GM12878 (cell line): Measurements from ENCODE around the gene ZSWIM5. TPM values are rescaled to one million over a fixed set of nuclear protein-coding genes. Genes with fewer than 3 reads are reported as not detected.

Experiments
- ATAC-seq: fragments of 200-7000 bp; cut with Tn5 transposase; 3 replicates; pipeline ENCODE4 v1.9.1; 2020; ENCODE audit warnings: mild to moderate bottlenecking, moderate library complexity
- BruUV-seq: library from RNA; stranded (reverse); fragments of 400-500 nt; replicated peaks from 2 replicates; lab custom pipeline; 2021; lab: Mats Ljungman, UMichigan
- CTCF ChIA-PET: fragments of 300-600 bp; sonication (Branson Sonifier 250); formaldehyde crosslinking; extraction: SDS; loops from one replicate; lab custom pipeline; 2021; ENCODE audit warnings: inconsistent platforms; lab: Yijun Ruan, JAX
- POLR2A ChIA-PET: fragments of 350-600 bp; formaldehyde crosslinking; extraction: SDS; loops from one replicate; lab custom pipeline; 2021; ENCODE audit warnings: inconsistent platforms; lab: Charles Lee
- RAD21 ChIA-PET: fragments of 300-600 bp; sonication (Branson Sonifier 250); formaldehyde crosslinking; loops from one replicate; lab custom pipeline; 2023; ENCODE audit warnings: antibody characterized with exemption; ENCODE audit not compliant: unreplicated experiment; lab: Charles Lee
- SMC1A ChIA-PET: fragments of 300-600 bp; sonication (Branson Sonifier 250); formaldehyde crosslinking; loops from one replicate; lab custom pipeline; 2023; ENCODE audit not compliant: unreplicated experiment, uncharacterized antibody; lab: Charles Lee
- DNase-seq: peaks from one replicate; pipeline ENCODE4 v3.0.0-alpha.2; 2011; ENCODE audit warnings: low read depth, low spot score
- FAIRE-seq: peaks from 3 replicates; lab custom pipeline; 2011; peaks lifted over from hg19 to GRCh38; lab: Jason Lieb, UNC
- H2AFZ ChIP-seq: 2 replicates; pipeline ENCODE4 v1.6.0; 2011; ENCODE audit warnings: low read depth, low read length, control low read depth; ENCODE audit not compliant: control insufficient read depth
- H3K27ac ChIP-seq: 2 replicates; pipeline ENCODE4 v1.5.1; 2011; ENCODE audit warnings: control low read depth; ENCODE audit not compliant: control insufficient read depth, insufficient read depth
- H3K27me3 ChIP-seq, 2 experiments: replicated peaks in 1 of 2; 2 replicates each; pipeline versions ENCODE4 v1.6.0 to v1.6.1; 2011; ENCODE audit warnings: low read length in 1 of 2; ENCODE audit not compliant: control insufficient read depth in 2 of 2, insufficient read depth in 2 of 2
- H3K36me3 ChIP-seq, 2 experiments: 2 replicates each; pipeline ENCODE4 v1.5.1; 2011; ENCODE audit warnings: low read length in 1 of 2; ENCODE audit not compliant: control insufficient read depth in 2 of 2, insufficient read depth in 2 of 2
- H3K4me1 ChIP-seq: 2 replicates; pipeline ENCODE4 v1.6.1; 2011; ENCODE audit warnings: mild to moderate bottlenecking, low read length, moderate library complexity, mixed read lengths; ENCODE audit not compliant: control insufficient read depth, insufficient read depth
- H3K4me2 ChIP-seq: 2 replicates; pipeline ENCODE4 v1.6.0; 2011; ENCODE audit warnings: control low read depth; ENCODE audit not compliant: control insufficient read depth, insufficient read depth
- H3K4me3 ChIP-seq: fragments of 200-600 bp; sonication (generic); 2 replicates; pipeline ENCODE4 v1.5.1; 2016
- H3K79me2 ChIP-seq: 2 replicates; pipeline ENCODE4 v1.6.0; 2011; ENCODE audit warnings: low read length; ENCODE audit not compliant: control insufficient read depth, insufficient read depth
- H3K9ac ChIP-seq: 2 replicates; pipeline ENCODE4 v1.8.0; 2011; ENCODE audit warnings: low read length, control low read depth, mixed read lengths; ENCODE audit not compliant: control insufficient read depth, insufficient read depth
- H3K9me3 ChIP-seq: replicated peaks from 3 replicates; pipeline ENCODE4 v1.5.1; 2011; ENCODE audit warnings: mild to moderate bottlenecking, low read length; ENCODE audit not compliant: control insufficient read depth, insufficient read depth
- H4K20me1 ChIP-seq: 2 replicates; pipeline ENCODE4 v1.6.0; 2011; ENCODE audit not compliant: control insufficient read depth, insufficient read depth
- CREB1 ChIP-seq: IDR thresholded peaks from 2 replicates; pipeline ENCODE4 v1.6.1; 2012; ENCODE audit warnings: low read depth, mild to moderate bottlenecking, inconsistent platforms
- CREM ChIP-seq: IDR thresholded peaks from 2 replicates; pipeline ENCODE4 v1.6.1; 2014; ENCODE audit warnings: antibody characterized with exemption, low read depth
- EZH2 ChIP-seq: IDR thresholded peaks from 2 replicates; pipeline ENCODE4 v1.6.1; 2012; ENCODE audit warnings: low read depth, mild to moderate bottlenecking, control low read depth, inconsistent platforms, low read length, borderline replicate concordance; ENCODE audit not compliant: control insufficient read depth
- FOXM1 ChIP-seq: IDR thresholded peaks from 2 replicates; pipeline ENCODE4 v1.6.1; 2012; ENCODE audit warnings: low read depth, mild to moderate bottlenecking, inconsistent platforms, low read length, moderate library complexity
- IRF5 ChIP-seq: fragments of 450-650 bp; IDR thresholded peaks from 2 replicates; pipeline ENCODE4 v1.6.1; 2017; ENCODE audit warnings: borderline replicate concordance
- MYC ChIP-seq: IDR thresholded peaks from 2 replicates; pipeline ENCODE4 v1.6.1; 2011; ENCODE audit warnings: mild to moderate bottlenecking, low read length, moderate library complexity, inconsistent platforms; ENCODE audit not compliant: insufficient read depth, insufficient replicate concordance, insufficient read length, severe bottlenecking
- NBN ChIP-seq: fragments of 450-650 bp; IDR thresholded peaks from 2 replicates; pipeline ENCODE4 v1.6.1; 2016
- NFYB ChIP-seq: IDR thresholded peaks from 2 replicates; pipeline ENCODE4 v1.6.1; 2011; ENCODE audit warnings: low read depth, mild to moderate bottlenecking, low read length, improper control_type of control experiment, moderate library complexity; ENCODE audit not compliant: insufficient read depth
- NR2C2 ChIP-seq: IDR thresholded peaks from 2 replicates; pipeline ENCODE4 v1.6.1; 2011; ENCODE audit warnings: borderline replicate concordance, low read depth; ENCODE audit not compliant: control insufficient read depth, insufficient read length
- PKNOX1 ChIP-seq: fragments of 450-650 bp; IDR thresholded peaks from 2 replicates; pipeline ENCODE4 v1.6.1; 2016; ENCODE audit warnings: mild to moderate bottlenecking
- RELB ChIP-seq: fragments of 450-650 bp; IDR thresholded peaks from 2 replicates; pipeline ENCODE4 v1.6.1; 2017; ENCODE audit warnings: low read depth, mild to moderate bottlenecking, moderate library complexity
- SP1 ChIP-seq: IDR thresholded peaks from one replicate; pipeline ENCODE4 v1.6.1; 2011; ENCODE audit warnings: low read depth, low read length
- STAT3 ChIP-seq: IDR thresholded peaks from 2 replicates; pipeline ENCODE4 v1.6.1; 2011; ENCODE audit warnings: low read depth, low read length, improper control_type of control experiment
- ZSCAN29 ChIP-seq: fragments of 450-650 bp; IDR thresholded peaks from 2 replicates; pipeline ENCODE4 v1.6.1; 2017; ENCODE audit warnings: mild to moderate bottlenecking, moderate library complexity
- ZZZ3 ChIP-seq: IDR thresholded peaks from 2 replicates; pipeline ENCODE4 v1.6.1; 2011; ENCODE audit warnings: low read depth; ENCODE audit not compliant: control insufficient read depth, insufficient read length
- WGBS: methylation state at CpG from one replicate; pipeline ENCODE4 v1.1.6; 2016; ENCODE audit warnings: low lambda C conversion rate; ENCODE audit not compliant: insufficient replicate concordance, insufficient coverage; ENCODE audit errors: missing lambda C conversion rate; 5-methylcytosine and 5-hydroxymethylcytosine counted together
- in situ Hi-C: fragments of 300-500 bp; cut with MboI; formaldehyde crosslinking; loops from 9 replicates; pipeline ENCODE4 v1.14.3; 2018; ENCODE audit warnings: mixed read lengths
- intact Hi-C: fragments of 100-400 bp; cut with micrococcal nuclease; formaldehyde crosslinking; loops from one replicate; pipeline ENCODE4 v1.14.2; 2022; ENCODE audit not compliant: unreplicated experiment
- polyA plus RNA-seq, 11 experiments: library from polyadenylated mRNA; depleted of rRNA in 4 of 11; unstranded in 6 of 11; stranded (reverse) in 5 of 11; fragments of >200 nt; fragmentation: Nextera tagmentation in 4 of 11; fragmentation: Illumina TruSeq in 1 of 11; extraction: Ambion mirVana in 4 of 11; extraction: Trizol in 1 of 11; gene quantifications; 1 replicate in 1 of 11; 2 replicates in 10 of 11; pipeline versions ENCODE4 v1.2.1 to v1.2.3, GENCODE V29; 2011 to 2016; ENCODE audit warnings: inconsistent platforms in 2 of 11, missing spikeins in 2 of 11, low read depth in 1 of 11
- total RNA-seq, 4 experiments: library from RNA; depleted of rRNA in 3 of 4; stranded (reverse); fragments of >200 nt in 3 of 4; fragmentation: Illumina TruSeq in 1 of 4; extraction: Trizol in 1 of 4; gene quantifications; 2 replicates each; pipeline versions ENCODE4 v1.2.1 to v1.2.3, GENCODE V29; 2013 to 2021

The ZSWIM5 gene
- total and polyA plus RNA-seq, 10 of the 15 experiments (the other 5 are each of a cell fraction or from before 2014, with no cell fraction given) = 0.07 to 0.97 (median 0.34) TPM; not detected in 1

- H3K36me3 ChIP-seq = no peaks in the 10 kb centered on the region
- RAD21 ChIA-PET = interaction anchor here (1.2 kb wide), 1 partner anchor 184 kb away, joined by 3 read pairs; no protein-coding TSS in a partner anchor
- no TSS peak for BruUV-seq
- no peak for TF ChIP-seq NFYB
- H2AFZ ChIP-seq = no peak overlapping the region
- no peak for DNase-seq
- H3K4me3 ChIP-seq = no peak overlapping the region
- no peak overlapping the region for H3K27ac ChIP-seq
- no peak overlapping the region for H3K4me2 ChIP-seq
- no peak overlapping the region for H3K9ac ChIP-seq
- ATAC-seq = no peak
- FAIRE-seq = no peak
- intact Hi-C loops = no loop called here
- CTCF ChIA-PET = no interaction called here
- SMC1A ChIA-PET = interaction anchor here (1.2 kb wide), 1 partner anchor 165 kb away, joined by 3 read pairs; no protein-coding TSS in a partner anchor
- WGBS = 55% methylated on average over 2 of the region's 2 CpGs
- peaks cover 1% of the 10 kb centered on the region; the same call in 1 of the 3 replicates for H3K9me3 ChIP-seq
- H3K4me1 ChIP-seq = no peaks in the 10 kb centered on the region
- no peaks in the 10 kb centered on the region for H3K79me2 ChIP-seq
- POLR2A ChIA-PET = no interaction called here
- H3K27me3 ChIP-seq = peaks cover 0 to 2% of the 10 kb centered on the region in 2 experiments; a peak in 2 of 4 replicates
- in situ Hi-C loops = no loop called here
- H4K20me1 ChIP-seq = no peaks in the 10 kb centered on the region
Observed at GRCh38 chr1:45198185-45198584, 8.2 kb downstream of the ZSWIM5 start.

GRCh38 chr1:45196863-45197262 is 9.5 kb downstream of the ZSWIM5 start:
- Histone ChIP-seq H3K4me2 (no peak overlapping the region), H3K79me2 (no peaks in the 10 kb centered on the region), H3K27ac (no peak overlapping the region), H3K9me3 (peaks cover 1% of the 10 kb centered on the region; the same call in 1 of the 3 replicates), H3K4me1 (no peaks in the 10 kb centered on the region), H3K27me3 (no peaks in the 10 kb centered on the region; a peak in 2 of 4 replicates), H2AFZ (no peak overlapping the region), H4K20me1 (no peaks in the 10 kb centered on the region), H3K9ac (no peak overlapping the region), H3K36me3 (no peaks in the 10 kb centered on the region), H3K4me3 (no peak overlapping the region)
- DNase-seq (no peak), ATAC-seq (no peak), FAIRE-seq (no peak)
- no TSS peak for BruUV-seq
- RAD21 ChIA-PET = no interaction called here
- in situ Hi-C loops (no loop called here), intact Hi-C loops (no loop called here)
- POLR2A ChIA-PET = no interaction called here
- SMC1A ChIA-PET = no interaction called here
- CTCF ChIA-PET = no interaction called here
- TF ChIP-seq NR2C2 (no peak), NBN (no peak), ZZZ3 (no peak), MYC (no peak), ZSCAN29 (no peak), STAT3 (no peak), EZH2 (no peak), CREB1 (no peak), RELB (no peak), PKNOX1 (no peak), IRF5 (no peak), FOXM1 (no peak), CREM (no peak), SP1 (no peak), NFYB (no peak)
